GM18520 (cell line): ENCODE data around the gene CBY3.
"Not testable (repeated sequence)": the region's sequence is repeated elsewhere in the genome, so short reads cannot be mapped to it uniquely, and the experiment has no call there.

Experiments
- ATAC-seq: cut with Tn5 transposase; IDR thresholded peaks from one replicate; pipeline ENCODE4 v1.9.1; 2021; ENCODE audit not compliant: unreplicated experiment

Gene CBY3

DNA sequence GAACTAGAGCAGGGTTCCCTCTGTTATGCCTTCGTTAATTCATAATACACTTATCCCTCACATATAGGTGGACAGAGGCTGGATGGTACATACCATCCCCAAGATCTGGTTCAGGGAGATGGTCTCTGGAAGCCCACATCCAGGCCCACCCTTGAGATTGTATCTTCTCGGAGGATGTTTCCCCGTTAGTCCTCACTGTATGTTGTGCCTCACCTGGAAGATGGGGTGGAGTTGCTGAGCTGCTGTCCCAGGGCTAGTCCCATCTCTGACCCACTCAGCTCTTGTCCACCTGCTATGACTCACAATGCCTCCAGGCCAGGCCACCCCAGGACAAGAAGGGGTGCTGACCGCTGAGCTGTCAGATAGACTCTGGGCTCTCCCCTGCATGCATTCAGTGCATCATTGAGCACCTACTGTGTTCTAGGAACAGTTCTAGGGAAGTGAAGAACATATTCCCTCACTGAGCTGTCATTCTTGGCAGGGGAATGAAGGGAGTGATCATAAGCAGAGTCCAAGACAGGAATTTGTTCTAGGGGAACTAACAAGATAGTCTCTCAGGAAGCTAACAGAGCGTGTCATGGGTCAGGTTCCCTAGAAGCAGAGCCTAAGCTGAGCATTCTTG is at the start of gene CBY3:
CBY3 (minus strand) TSS at position 255 of the 622 bp plus-strand sequence; CDS start at position 139, 116 bp downstream.
- ATAC-seq, result no peak

DNA sequence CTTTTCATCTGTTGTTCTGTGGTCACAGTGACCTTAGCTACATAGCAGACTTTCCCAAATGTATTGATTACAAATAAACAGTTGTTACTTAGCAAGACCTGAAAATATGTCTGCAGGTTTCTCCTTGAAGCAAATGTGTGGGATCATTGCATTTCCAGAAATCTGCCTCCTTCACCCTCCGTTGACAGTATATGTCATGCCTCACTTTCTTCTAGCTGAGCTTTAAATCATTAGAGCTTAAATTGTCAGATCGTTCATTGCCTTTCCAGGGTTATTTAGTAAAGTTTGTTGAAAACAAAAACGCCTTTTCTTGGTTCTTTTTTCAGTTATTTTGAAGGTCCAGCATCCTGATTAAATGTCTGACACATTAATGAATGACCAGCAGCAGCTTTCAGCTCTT is 49.5 kb upstream of the CBY3 start:
- no peak for ATAC-seq

DNA sequence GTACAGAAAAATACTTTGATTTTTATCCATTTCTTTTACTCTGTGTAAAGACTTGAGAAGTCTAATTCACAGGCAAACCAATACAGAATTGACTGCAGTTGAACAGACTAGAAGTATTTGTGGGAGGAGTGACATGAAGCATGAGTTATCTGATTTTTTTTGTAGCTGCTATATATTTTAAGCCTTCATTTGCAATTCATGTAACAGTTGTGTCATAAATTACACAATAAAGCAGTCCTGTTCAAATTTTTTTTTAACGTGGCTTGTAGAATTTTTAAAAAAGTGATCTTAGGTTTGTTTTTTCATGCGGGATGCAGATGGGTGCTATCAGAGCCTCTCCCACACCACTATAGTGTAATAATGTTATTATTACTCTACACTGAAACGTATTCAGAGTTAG is 48.9 kb upstream of the CBY3 start:
- ATAC-seq, result no peak

DNA sequence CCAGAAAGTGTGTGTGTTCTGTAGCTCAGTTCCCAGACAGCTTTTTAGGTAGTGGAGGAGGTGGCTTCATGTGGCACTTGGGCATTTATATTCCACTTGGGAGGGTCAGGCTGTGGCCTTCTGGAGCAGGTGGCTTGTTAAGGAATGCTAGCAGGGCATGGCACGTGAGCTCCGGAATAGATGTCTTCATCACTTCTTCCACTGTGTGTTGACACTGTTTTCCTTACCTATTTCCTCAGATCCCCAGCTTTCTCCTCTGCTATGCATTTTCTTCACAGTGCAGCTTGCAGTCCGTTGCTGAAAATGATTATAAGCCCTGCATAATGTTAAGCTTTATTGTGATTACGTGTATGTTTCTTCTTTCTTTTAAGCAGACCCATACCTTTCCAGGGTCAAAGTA is 48.5 kb upstream of the CBY3 start:
- no peak for ATAC-seq

DNA sequence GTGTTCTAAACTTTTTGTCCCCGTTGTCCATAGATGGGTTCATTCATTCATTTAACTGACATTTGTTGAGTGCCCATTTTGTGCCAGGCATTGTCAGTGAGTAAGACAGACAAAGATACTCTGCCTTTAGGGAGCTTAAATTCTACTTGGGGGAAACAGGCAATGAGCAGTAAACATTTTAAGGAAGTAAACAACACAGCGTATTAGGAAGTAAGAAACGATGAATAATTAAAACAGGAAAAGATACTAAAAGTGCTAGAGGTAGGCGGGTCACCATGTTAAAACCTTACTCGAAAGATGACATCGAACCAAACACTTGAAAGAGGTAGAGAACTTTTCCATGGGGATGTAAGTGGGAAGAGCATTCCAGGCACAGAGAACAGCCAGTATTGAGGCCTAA is 46.3 kb upstream of the CBY3 start:
- no peak for ATAC-seq

DNA sequence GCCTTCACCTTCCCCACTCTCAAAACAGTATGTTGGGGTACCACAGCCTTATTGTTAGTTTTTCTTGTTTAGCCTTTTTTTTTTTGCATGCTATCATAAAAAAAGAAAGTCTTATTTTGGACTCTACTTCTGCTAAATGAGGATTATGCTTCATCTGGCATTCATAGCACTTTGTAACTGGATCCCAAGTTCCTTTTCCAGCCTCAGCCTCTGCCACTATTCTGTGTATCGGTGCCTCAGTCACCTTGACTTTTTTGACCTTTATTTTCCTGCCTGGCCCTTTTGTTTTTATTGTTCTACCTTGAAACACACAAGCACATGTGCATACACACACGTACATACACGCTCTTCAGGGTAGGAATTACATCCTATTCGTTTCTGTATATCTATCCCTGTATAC is 43.3 kb upstream of the CBY3 start:
- no peak for ATAC-seq

DNA sequence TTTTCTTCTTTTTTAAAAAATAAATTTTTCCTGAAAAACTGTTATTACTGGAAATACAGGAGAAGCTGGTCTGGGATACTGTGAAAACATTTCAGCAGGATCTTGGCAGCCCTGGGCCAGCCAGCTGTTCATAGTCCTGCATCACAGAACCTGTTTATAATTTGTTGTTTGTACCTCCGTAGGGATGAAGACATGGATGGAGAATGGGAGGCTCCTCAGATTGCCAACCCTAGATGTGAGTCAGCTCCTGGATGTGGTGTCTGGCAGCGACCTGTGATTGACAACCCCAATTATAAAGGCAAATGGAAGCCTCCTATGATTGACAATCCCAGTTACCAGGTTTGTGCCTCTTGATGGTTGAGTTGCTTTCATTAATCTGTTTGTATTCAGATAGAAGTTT is 39.4 kb upstream of the CBY3 start:
- ATAC-seq, result no peak

DNA sequence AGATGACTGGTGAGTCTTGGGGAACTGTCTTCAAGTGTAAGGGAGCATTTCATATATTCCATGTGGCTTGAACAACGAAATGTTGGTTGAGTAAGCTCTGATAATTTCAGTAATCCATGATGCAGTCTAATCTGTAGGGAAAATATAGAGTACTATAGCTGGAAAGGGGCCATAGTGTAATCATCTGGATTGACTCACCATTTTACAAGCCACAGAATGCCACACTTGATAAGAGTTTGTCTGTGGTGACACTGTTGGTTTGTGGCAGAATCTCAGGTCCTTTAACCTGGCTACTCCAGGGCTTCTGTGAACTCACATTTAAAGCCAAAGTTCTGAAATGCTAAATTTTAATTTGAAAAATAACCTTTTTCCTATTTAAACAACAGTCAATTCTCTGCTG is 35.5 kb upstream of the CBY3 start:
- ATAC-seq, result no peak

DNA sequence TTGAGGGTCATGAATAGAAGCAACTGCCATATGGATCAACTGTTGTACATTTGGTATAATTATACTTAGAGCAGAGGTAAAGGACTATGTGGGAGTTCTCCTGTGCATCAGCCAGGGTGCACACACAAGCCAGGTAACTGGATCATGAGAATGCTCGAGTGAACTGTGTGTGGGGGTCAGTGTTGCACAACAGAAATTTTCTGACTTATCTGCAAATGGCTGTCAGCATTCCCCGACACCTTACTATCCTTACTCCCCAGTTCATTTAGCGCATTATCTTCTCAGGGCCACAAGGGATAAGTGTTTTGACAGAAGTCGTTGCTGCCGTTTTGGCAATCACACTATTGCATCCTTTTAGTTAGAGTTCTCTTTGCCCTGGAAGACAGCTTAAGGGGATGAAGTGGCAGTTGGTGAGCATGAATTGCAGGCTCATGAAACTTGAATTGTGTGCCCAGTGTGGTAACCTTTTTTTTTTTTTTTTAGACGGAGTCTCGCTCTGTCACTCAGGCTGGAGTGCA is 19.6 kb upstream of the CBY3 start:
- ATAC-seq, result no peak

DNA sequence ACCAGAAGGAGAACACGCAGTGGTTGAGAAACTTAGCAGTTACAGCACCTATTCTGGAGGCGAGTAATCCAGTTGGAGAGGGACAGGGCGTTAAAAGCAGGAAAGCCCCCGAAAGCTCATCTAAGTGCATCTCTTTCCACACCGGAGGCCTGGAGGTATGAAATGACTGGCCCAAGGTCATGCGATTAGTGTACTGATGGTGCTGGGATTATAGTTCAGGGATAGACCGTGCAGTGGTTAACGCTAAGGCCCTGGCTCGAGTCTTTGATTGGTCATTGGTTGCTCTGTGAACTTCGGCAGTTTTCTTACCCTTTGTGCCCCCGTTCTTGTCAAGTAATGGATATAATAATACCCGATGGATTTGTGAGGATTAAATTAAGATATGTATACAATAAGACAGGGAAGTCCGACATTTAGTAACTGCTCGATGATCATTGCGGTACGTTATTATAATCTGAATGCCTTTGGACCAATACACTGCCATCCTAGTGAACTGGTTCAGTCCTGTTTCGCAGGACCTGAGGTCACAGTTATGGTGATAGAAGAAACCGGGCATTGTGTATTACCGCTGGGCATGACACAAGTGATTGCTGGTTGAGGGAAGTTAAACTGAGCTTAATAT is 18.9 kb upstream of the CBY3 start:
- ATAC-seq, result no peak

DNA sequence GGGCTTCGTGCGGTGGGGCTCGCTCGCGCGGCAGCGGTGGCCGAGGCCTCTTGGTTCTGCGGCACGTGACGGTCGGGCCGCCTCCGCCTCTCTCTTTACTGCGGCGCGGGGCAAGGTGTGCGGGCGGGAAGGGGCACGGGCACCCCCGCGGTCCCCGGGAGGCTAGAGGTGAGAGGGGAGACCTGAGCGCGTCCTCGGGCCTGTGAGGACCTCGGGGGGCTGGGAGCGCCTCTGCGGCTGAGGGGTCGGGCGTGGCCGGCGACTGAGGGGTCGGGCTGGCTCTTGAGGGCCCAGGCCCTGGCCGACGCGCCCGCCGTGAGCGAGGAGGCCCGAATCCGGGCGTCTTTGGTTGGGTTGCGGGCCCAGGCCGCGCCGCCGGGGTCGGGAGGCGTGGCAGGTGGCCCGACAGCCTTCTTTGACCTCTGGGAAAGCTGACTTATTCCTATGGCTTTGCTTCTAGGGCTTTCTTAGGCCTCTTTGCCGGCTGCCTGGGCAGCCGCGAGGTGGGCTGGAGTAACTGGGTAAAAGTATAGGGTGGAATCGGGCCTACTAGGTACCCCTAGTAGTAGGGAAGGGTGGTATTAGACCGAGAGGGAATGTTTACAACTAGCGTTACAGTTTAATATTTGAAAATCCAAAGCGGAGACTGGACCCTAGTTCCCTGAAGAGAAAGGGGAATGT is 18.2 kb upstream of the CBY3 start, which contains the start of gene CANX:
CANX (plus strand) TSS at position 33 of the 681 bp plus-strand sequence. CDS start 6,715 bp downstream, outside the sequence.
- no peak for ATAC-seq

DNA sequence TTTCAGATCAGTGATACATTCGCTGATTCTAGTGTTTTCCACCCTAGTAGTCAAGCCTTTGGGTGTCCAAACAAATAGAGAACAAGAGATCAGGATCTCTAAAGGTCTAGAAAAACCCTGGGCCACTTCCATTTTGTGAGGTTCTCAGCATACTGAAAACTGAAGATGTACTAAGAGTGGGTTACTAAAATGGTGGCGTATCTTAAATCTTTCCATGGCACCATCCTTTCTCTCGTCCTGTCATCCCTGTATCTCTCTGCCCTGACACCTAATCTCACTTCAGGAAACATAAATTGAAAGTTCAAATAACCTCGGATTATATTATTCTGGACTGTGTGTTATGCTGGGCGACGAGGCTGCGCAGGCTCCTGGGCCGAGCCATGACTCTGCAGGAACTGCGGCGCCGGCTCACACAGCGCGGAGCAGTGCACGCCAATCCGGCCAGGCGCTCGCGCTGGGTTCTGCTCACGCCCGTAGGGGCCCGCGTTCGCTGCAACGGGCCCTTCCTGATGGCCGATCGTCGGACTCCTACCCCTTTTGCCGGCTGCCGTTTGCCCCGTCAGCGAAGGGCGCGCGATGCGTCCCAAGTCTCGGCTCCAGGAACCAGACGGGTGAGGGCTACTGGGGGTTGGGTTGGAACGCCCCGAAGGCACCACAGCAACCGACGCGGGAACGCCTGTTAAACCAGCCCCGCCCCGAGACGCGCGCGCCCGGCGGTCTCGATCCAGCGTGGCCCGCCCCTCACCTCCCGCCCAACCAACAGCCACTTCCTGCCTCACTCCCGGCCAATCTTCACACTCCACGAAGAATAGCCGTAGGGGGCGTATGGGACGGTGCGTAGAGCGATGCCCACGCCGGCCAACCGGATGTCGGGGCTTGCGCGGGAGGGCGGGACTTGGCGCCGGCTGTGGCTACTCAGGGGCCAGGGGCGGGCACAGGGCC is 17.4 kb upstream of the CBY3 start:
- peak; percentile 83 for ATAC-seq

DNA sequence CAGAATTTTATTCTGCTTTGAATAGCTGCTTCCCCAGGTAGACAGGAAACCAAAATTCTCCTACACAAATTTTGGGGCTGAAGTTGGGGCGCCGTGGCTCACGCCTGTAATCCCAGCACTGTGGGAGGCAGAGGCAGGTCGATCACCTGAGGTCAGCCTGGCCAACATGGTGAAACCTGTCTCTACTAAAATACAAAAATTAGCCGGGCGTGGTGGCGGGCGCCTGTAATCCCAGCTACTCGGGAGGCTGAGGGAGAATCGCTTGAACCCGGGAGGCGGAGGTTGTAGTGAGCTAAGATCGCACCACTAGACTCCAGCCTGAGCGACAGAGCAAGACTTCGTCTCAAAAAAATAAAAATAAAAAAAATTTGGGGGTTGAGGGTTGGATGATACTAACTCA is 16.7 kb upstream of the CBY3 start:
- ATAC-seq, result not testable (repeated sequence)

DNA sequence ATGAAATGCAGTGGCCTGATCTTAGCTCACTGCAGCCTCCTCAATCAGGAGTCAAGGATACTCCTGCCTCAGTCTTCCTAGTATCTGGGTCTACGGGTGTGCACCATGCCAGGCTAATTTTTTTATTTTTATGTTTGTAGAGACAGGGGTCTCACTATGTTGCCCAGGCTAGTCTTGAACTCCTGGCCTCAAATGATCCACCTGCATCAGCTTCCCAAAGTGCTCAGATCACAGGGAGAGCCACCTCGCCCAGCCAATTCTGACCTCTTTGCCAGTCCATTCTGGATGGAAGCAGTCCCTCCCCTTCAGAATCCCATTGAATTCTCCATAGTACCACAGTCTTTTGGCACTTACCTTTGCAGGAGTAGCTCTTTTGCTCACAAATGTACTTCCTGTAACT is 16.3 kb upstream of the CBY3 start:
- no peak for ATAC-seq

DNA sequence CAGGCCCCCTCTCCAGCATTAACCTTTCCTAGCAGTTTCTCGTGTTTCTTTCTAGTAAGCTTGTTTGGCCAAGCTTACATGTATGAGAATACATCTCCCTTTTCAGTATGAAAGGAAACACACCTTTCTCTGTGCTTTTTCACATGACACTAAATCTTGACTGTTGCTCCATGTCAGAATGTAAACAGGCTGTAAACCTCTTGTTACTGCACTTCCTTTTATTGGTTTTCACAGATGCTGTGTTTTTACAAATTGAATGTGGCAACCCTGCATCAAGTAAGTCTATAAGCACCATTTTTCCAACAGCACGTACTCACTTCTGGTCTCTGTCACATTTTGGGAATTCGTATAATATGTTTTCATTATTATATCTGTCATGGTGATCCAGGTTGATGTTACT is 15.8 kb upstream of the CBY3 start:
- no peak for ATAC-seq

DNA sequence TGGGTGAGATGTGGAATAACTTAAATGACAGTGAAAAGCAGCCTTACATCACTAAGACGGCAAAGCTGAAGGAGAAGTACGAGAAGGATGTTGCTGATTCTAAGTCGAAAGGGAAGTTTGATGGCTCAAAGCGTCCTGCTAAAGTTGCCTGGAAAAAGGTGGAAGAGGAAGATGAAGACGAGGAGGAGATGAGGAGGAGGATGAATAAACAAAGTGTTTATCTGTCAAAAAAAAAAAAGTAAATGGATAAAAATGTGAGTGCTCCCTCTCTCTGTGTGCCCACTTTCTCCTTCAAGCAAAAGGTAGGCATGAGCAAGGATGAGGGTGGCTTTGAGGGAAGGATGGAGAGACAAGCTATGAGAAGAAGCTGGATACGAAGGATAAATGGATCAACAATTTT is 13.7 kb upstream of the CBY3 start:
- ATAC-seq, result no peak

DNA sequence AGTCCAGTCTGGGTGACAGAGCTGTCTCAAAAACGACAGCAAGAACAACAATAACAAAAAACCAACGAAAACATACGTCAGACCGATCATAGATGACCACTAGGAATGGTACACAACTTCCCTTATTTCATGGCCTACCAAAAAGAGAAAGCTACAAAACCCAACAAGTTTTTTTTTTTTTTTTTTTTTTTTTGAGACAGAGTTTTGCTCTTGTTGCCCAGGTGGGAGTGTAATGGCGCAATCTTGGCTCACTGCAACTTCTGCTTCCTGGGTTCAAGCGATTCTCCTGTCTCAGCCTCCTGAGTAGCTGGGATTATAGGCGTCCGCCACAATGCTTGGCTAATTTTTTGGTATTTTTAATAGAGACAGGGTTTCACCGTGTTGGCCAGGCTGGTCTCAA is 8.4 kb upstream of the CBY3 start:
- ATAC-seq, result not testable (repeated sequence)

DNA sequence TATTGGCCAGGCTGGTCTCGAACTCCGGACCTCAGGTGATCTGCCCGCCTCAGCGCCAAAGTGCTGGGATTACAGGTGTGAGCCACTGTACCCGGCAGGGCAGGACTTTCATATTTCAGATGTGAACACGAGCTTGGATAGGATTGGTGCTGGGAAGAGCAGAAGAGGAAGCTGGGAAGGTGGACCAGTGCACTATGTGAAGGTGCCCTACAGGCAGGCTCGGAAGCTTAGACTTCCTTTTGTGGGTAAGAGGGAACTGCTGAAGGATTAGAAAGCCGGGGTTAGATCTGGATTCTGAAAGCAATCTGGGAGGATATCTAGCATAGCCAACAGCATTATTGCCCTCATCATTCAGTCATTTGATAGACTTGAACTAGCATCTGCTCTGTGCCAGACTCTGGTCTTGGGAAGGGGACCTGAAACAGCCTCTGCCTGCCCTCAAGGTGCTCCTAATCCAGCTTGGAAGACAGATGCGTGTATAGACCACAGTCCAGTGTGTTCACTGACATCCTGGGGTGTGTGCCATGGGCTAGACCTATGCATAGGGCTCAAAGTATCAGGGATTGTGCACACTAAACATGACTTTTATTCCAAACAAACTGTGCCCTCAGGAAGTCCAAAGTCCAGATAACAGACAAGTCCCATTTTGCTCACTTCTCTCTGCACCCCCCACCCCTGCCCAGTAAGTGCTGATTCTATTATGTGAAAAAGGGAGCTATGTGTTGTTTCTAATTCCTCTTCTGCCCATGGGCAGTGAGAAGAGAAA is 637 bp downstream of the CBY3 start:
- no peak for ATAC-seq

DNA sequence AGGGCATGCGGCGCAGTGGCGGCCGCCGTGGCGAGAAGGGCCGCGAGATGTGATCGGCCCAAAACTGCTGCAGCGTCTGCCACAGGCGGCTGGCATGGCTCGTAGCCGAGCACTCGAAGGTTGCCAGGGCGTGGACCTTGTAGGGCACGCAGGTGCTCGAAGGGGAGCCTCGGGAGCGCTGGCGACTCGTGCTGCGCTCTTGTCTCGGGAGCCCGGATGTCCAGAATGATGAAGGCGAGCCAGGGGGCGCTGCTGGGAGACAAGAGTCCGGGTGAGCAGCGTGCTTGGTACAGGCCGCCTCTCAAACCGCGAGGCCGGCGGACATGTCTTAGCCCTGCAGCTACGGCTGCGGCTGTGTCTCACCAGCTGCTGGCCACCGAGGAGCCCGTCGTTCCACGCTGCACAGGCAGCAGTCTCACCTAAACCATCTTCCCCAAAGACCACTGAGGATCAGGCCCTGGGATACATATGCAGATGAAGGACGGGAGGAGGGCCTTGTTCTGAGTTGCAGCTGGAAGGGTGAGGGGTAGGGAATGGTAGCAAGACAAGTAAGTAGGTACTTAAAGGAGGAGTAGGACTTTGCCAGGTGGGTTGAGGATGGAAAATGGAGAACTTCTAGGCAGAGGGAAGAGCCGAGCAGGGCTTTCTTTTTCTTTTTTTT is 1.7 kb downstream of the CBY3 start:
- ATAC-seq, result peak; percentile 22
